ENCODE measurements around the gene GEMIN5.
"Not testable (repeated sequence)": the region's sequence is repeated elsewhere in the genome, so short reads cannot be mapped to it uniquely, and the experiment has no call there.

The GEMIN5 gene

GRCh38 chr5:154923441-154924430, 14.3 kb downstream of the GEMIN5 start:
- Histone ChIP-seq H3K9ac (no peak overlapping the region), H3K27me3 (ENCODE audit: insufficient read depth, low read depth) (no peaks in the 10 kb centered on the region), H3K27ac (no peak overlapping the region), H3K4me3 (IDR thresholded peaks at IDR 0.05; ENCODE audit: insufficient read depth, low read depth, low read length) (no peak overlapping the region), H2AFZ (ENCODE audit: low read depth) (no peak overlapping the region), H3K36me3 (ENCODE audit: insufficient read depth) (0 out of 2 replicates have a peak, but pooled peaks cover 4% of the 10 kb centered on the region), H3K79me2 (ENCODE audit: insufficient read depth, low read depth) (no peaks in the 10 kb centered on the region), H3K4me1 (ENCODE audit: low read depth, poor library complexity, severe bottlenecking) (no peaks in the 10 kb centered on the region), H3K4me2 (no peak overlapping the region), H4K20me1 (ENCODE audit: insufficient read depth) (no peaks in the 10 kb centered on the region)
- no peak for TF ChIP-seq CTCF (conservative IDR thresholded peaks at IDR 0.05; ENCODE audit: low read depth, low read length)

DNA sequence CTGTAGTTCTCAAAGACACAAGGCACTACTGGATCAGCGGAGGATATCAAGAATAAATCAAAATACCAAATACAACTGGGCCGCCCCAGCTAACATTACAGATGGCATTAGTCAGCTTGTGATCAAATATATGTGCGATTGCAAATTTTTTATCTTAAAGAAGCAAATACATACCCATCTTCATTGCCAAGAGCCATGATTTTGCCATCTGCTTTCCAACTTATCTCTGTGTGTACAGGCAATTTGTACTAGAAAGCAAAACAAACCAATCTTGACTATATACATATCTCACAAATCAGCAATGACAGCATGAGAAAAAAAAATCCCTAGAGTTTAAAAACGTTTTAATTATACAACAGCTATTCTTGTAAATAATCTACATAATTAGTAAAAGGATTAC, 20.3 kb downstream of the GEMIN5 start:
- no peak overlapping the region for H3K4me3 ChIP-seq (IDR thresholded peaks at IDR 0.05; ENCODE audit: insufficient read depth, low read depth, low read length)

GRCh38 chr5:154916874-154917273, 21.1 kb downstream of the GEMIN5 start:
- no peaks in the 10 kb centered on the region for H4K20me1 ChIP-seq (ENCODE audit: insufficient read depth)
- H3K4me2 ChIP-seq = no peak overlapping the region
- H3K9ac ChIP-seq = no peak overlapping the region
- TF ChIP-seq CTCF (conservative IDR thresholded peaks at IDR 0.05; ENCODE audit: low read depth, low read length) = no peak
- H3K27me3 ChIP-seq (ENCODE audit: insufficient read depth, low read depth) = no peaks in the 10 kb centered on the region
- H3K36me3 ChIP-seq (ENCODE audit: insufficient read depth) = no peaks in the 10 kb centered on the region
- H3K79me2 ChIP-seq (ENCODE audit: insufficient read depth, low read depth) = no peaks in the 10 kb centered on the region
- no peaks in the 10 kb centered on the region for H3K4me1 ChIP-seq (ENCODE audit: low read depth, poor library complexity, severe bottlenecking)
- no peak overlapping the region for H2AFZ ChIP-seq (ENCODE audit: low read depth)
- no peak overlapping the region for H3K27ac ChIP-seq
- H3K4me3 ChIP-seq (IDR thresholded peaks at IDR 0.05; ENCODE audit: insufficient read depth, low read depth, low read length) = no peak overlapping the region

More for the DNA sequence above, 20.3 kb downstream of the GEMIN5 start:
- Histone ChIP-seq H3K79me2 (ENCODE audit: insufficient read depth, low read depth) (no peaks in the 10 kb centered on the region), H3K4me2 (no peak overlapping the region), H3K36me3 (ENCODE audit: insufficient read depth) (no peaks in the 10 kb centered on the region), H4K20me1 (ENCODE audit: insufficient read depth) (no peaks in the 10 kb centered on the region), H3K9ac (no peak overlapping the region), H3K27me3 (ENCODE audit: insufficient read depth, low read depth) (no peaks in the 10 kb centered on the region), H3K4me1 (ENCODE audit: low read depth, poor library complexity, severe bottlenecking) (no peaks in the 10 kb centered on the region), H2AFZ (ENCODE audit: low read depth) (no peak overlapping the region), H3K27ac (no peak overlapping the region)
- TF ChIP-seq CTCF (conservative IDR thresholded peaks at IDR 0.05; ENCODE audit: low read depth, low read length) = no peak

GRCh38 chr5:154905601-154906000, 32.4 kb downstream of the GEMIN5 start:
- H4K20me1 ChIP-seq (ENCODE audit: insufficient read depth); H3K4me1 ChIP-seq (ENCODE audit: low read depth, poor library complexity, severe bottlenecking); H3K27ac ChIP-seq; H3K9ac ChIP-seq; H2AFZ ChIP-seq (ENCODE audit: low read depth); H3K79me2 ChIP-seq (ENCODE audit: insufficient read depth, low read depth); H3K4me3 ChIP-seq (IDR thresholded peaks at IDR 0.05; ENCODE audit: insufficient read depth, low read depth, low read length); H3K4me2 ChIP-seq; H3K27me3 ChIP-seq (ENCODE audit: insufficient read depth, low read depth); H3K36me3 ChIP-seq (ENCODE audit: insufficient read depth): not testable (repeated sequence)

DNA sequence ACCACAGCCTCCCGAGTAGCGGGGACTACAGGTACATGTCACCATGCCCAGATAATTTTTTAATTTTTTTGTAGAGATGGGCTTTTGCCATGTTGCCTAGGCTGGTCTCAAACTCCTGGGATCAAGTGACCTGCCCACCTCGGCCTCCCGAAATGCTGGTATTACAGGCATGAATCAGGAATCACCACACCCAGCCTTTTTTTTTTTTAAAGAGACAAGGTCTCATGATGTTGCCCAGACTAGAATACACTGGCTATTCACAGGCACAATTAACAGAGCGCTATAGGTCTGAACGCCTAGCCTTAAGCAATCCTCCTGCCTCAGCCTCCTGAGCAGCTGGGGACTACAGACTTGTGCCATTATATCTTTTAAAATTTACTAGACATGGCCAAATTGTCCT, 36.1 kb downstream of the GEMIN5 start:
- Histone ChIP-seq H3K27ac (no peak overlapping the region), H3K36me3 (ENCODE audit: insufficient read depth) (no peaks in the 10 kb centered on the region), H4K20me1 (ENCODE audit: insufficient read depth) (no peaks in the 10 kb centered on the region), H3K4me1 (ENCODE audit: low read depth, poor library complexity, severe bottlenecking) (no peaks in the 10 kb centered on the region), H3K79me2 (ENCODE audit: insufficient read depth, low read depth) (no peaks in the 10 kb centered on the region), H3K27me3 (ENCODE audit: insufficient read depth, low read depth) (no peaks in the 10 kb centered on the region), H3K4me3 (IDR thresholded peaks at IDR 0.05; ENCODE audit: insufficient read depth, low read depth, low read length) (no peak overlapping the region), H3K9ac (no peak overlapping the region), H3K4me2 (no peak overlapping the region), H2AFZ (ENCODE audit: low read depth) (no peak overlapping the region)
- no peak for TF ChIP-seq CTCF (conservative IDR thresholded peaks at IDR 0.05; ENCODE audit: low read depth, low read length)

Measured in KMS-11 (cell line).